NCI-H1417 (cell line): ENCODE measurements around the gene REEP3.

ENCODE experiments used
- DNase-seq, 3 experiments: peaks; one replicate each; lab custom pipeline; 2025; lab: John Stamatoyannopoulos, UW

REEP3 gene

GRCh38 chr10:63665670-63666134 is 144.5 kb downstream of the REEP3 start:
- DNase-seq: no peak

GRCh38 chr10:63666836-63667383 is 145.7 kb downstream of the REEP3 start:
- DNase-seq: no peak

GRCh38 chr10:63667596-63668480 is 146.6 kb downstream of the REEP3 start:
- no peak for DNase-seq

- no peak for DNase-seq
Measured at GRCh38 chr10:63670291-63670898, 149.2 kb downstream of the REEP3 start.

GRCh38 chr10:63671317-63671937 is 150.2 kb downstream of the REEP3 start:
- peak; percentile 3 to 33 (median 23) for DNase-seq

- DNase-seq: no peak
Measured at GRCh38 chr10:63672491-63672890, 151.3 kb downstream of the REEP3 start.

GRCh38 chr10:63673246-63673645 is 152.0 kb downstream of the REEP3 start:
- no peak for DNase-seq

GRCh38 chr10:63673846-63674245 is 152.6 kb downstream of the REEP3 start:
- no peak for DNase-seq
